ENCODE measurements around the gene ARID4A. TPM values are rescaled to one million over a fixed set of nuclear protein-coding genes. Genes with fewer than 3 reads are reported as not detected.

Gene ARID4A
- total and polyA plus RNA-seq, 2 of the 13 experiments (the other 11 are each of a cell fraction or from before 2014, with no cell fraction given), result 7.2 to 9.7 TPM

- TF ChIP-seq ZBTB33 (CRISPR knock-in tag; IDR thresholded peaks at IDR 0.05), result no peak
- TF ChIP-seq EZH2 (conservative IDR thresholded peaks at IDR 0.05; ENCODE audit: low read depth, low read length), result no peak
Observed at GRCh38 chr14:58395812-58396788, 97.7 kb downstream of the ARID4A start, which contains the start of gene TOMM20L (continued).

GRCh38 chr14:58397156-58397555 lies 98.8 kb downstream of the ARID4A start:
- intact Hi-C loops (cut with micrococcal nuclease; ENCODE audit: unreplicated experiment), result no loop called here
- Histone ChIP-seq H4K20me1 (ENCODE audit: insufficient read depth, low read length) (no peaks in the 10 kb centered on the region), H3K27ac (ENCODE audit: extremely low read length, insufficient read depth, low read length) (no peak overlapping the region), H3K9ac (ENCODE audit: insufficient read depth, low read depth, low read length) (no peak overlapping the region), H3K79me2 (ENCODE audit: insufficient read depth, low read length) (no peaks in the 10 kb centered on the region), H3K4me1 (ENCODE audit: insufficient read depth, low read length) (peaks cover 21% of the 10 kb centered on the region), H3K4me3 (replicated peaks in 1 of 3; ENCODE audit: insufficient read depth in 1 of 3, low read depth in 2 of 3, low read length in 3 of 3) (no peak overlapping the region), H3K9me3 (ENCODE audit: low read length) (no peaks in the 10 kb centered on the region), H3K36me3 (replicated peaks in 1 of 2; ENCODE audit: control insufficient read depth in 1 of 2, insufficient read depth in 2 of 2, low read length in 2 of 2) (no peaks in the 10 kb centered on the region; a peak in 1 of 5 replicates), H3K4me2 (ENCODE audit: low read depth, low read length) (no peak overlapping the region), H3K27me3 (ENCODE audit: control insufficient read depth in 1 of 2, insufficient read depth in 2 of 2, low read length in 2 of 2) (no peaks in the 10 kb centered on the region; a peak in 1 of 5 replicates), H2AFZ (ENCODE audit: low read length) (no peak overlapping the region)
- no TSS peak for BruUV-seq (replicated peaks)
- POLR2A ChIA-PET, result interaction anchor here (2.7 to 2.8 kb wide), 2 partner anchors 30 to 99 kb away, joined by 19 read pairs; partner anchors contain the start of genes ARID4A, KIAA0586 and TIMM9
- CTCF ChIA-PET (ENCODE audit: low intra/inter-chr PET ratio, low total read pairs), result no interaction called here
- FAIRE-seq (no peak), DNase-seq (ENCODE audit: low spot score) (no peak), ATAC-seq (no peak)
- in situ Hi-C loops (cut with HindIII; ENCODE audit: extremely low pct_ligation_motif_present, low pct_unique_long_range_greater_than_20kb), result no loop called here
- WGBS (ENCODE audit: low lambda C conversion rate), result 98% methylated on average over 6 of the region's 6 CpGs
- TF ChIP-seq HCFC1 (IDR thresholded peaks at IDR 0.05; ENCODE audit: low read depth, low read length) (no peak), FOXA1 (IDR thresholded peaks at IDR 0.05) (no peak), FOXA1 (CRISPR knock-in tag; IDR thresholded peaks at IDR 0.05) (peak; percentile 36; the same call in 1 of the 2 replicates), ZNF564 (CRISPR knock-in tag; IDR thresholded peaks at IDR 0.05) (no peak), DPF2 (CRISPR knock-in tag; IDR thresholded peaks at IDR 0.05; ENCODE audit: borderline replicate concordance, low read depth) (no peak), ATF7-NPFF (CRISPR knock-in tag; IDR thresholded peaks at IDR 0.05; ENCODE audit: low read depth) (no peak), ZNF382 (CRISPR knock-in tag; IDR thresholded peaks at IDR 0.05; ENCODE audit: borderline replicate concordance) (no peak), ZNF224 (CRISPR knock-in tag; IDR thresholded peaks at IDR 0.05) (no peak), HNRNPUL1 (IDR thresholded peaks at IDR 0.05; ENCODE audit: low read depth, low read length) (no peak), ZBTB20 (CRISPR knock-in tag; IDR thresholded peaks at IDR 0.05; ENCODE audit: borderline replicate concordance, low read depth) (no peak), SRSF1 (optimal IDR thresholded peaks at IDR 0.05; ENCODE audit: low read depth, low read length) (no peak), THAP11 (CRISPR knock-in tag; IDR thresholded peaks at IDR 0.05) (no peak), TFE3 (CRISPR knock-in tag; IDR thresholded peaks at IDR 0.05) (no peak), ZNF207 (IDR thresholded peaks at IDR 0.05; ENCODE audit: borderline replicate concordance) (no peak), NR2F1 (CRISPR knock-in tag; IDR thresholded peaks at IDR 0.05) (no peak)

All from HepG2 (cell line).